IMR-90 (cell line): Measurements from ENCODE around the gene TBC1D16. TPM values are rescaled to one million over a fixed set of nuclear protein-coding genes. Genes with fewer than 3 reads are reported as not detected.

Experiments
- ATAC-seq: fragments of 200-7000 bp; cut with Tn5 transposase; 2 replicates; pipeline ENCODE4 v1.9.1; 2020; ENCODE audit warnings: low read depth, mild to moderate bottlenecking, moderate library complexity
- BruUV-seq: library from RNA; stranded (reverse); fragments of 400-500 nt; replicated peaks from 2 replicates; lab custom pipeline; 2021; lab: Mats Ljungman, UMichigan
- CTCF ChIA-PET: fragments of 300-600 bp; formaldehyde crosslinking; extraction: SDS; loops from one replicate; lab custom pipeline; 2021; ENCODE audit warnings: antibody characterized with exemption; lab: Yijun Ruan, JAX
- POLR2A ChIA-PET: fragments of 300-600 bp; sonication (Branson Sonifier 250); formaldehyde crosslinking; loops from one replicate; lab custom pipeline; 2022; ENCODE audit warnings: antibody characterized with exemption; ENCODE audit not compliant: unreplicated experiment; lab: Charles Lee
- DNase-seq: peaks from one replicate; pipeline ENCODE4 v3.0.0; 2013
- H2AFZ ChIP-seq: replicated peaks from 2 replicates; pipeline ENCODE3; 2013; ENCODE audit warnings: low read length, mild to moderate bottlenecking; ENCODE audit not compliant: poor library complexity
- H2AK5ac ChIP-seq: 2 replicates; pipeline ENCODE4 v1.6.1; 2013; ENCODE audit warnings: low read depth, low read length, inconsistent platforms
- H2AK9ac ChIP-seq: replicated peaks from 2 replicates; pipeline ENCODE3; 2013; ENCODE audit warnings: mild to moderate bottlenecking, low read depth, low read length, moderate library complexity; ENCODE audit not compliant: poor library complexity
- H2BK120ac ChIP-seq: 2 replicates; pipeline ENCODE4 v1.6.1; 2013; ENCODE audit warnings: low read depth, low read length, inconsistent platforms
- H2BK15ac ChIP-seq: 3 replicates; pipeline ENCODE4 v1.6.1; 2013; ENCODE audit warnings: low read depth, low read length, inconsistent platforms
- H2BK20ac ChIP-seq: 2 replicates; pipeline ENCODE4 v1.6.1; 2013; ENCODE audit warnings: low read depth, mild to moderate bottlenecking, inconsistent platforms, low read length, moderate library complexity
- H2BK5ac ChIP-seq: 2 replicates; pipeline ENCODE4 v1.6.1; 2013; ENCODE audit warnings: mild to moderate bottlenecking, low read depth, low read length, inconsistent platforms; ENCODE audit not compliant: poor library complexity, severe bottlenecking
- H3K14ac ChIP-seq: replicated peaks from 2 replicates; pipeline ENCODE4 v1.6.1; 2013; ENCODE audit warnings: low read depth, low read length, inconsistent platforms
- H3K18ac ChIP-seq: 2 replicates; pipeline ENCODE4 v1.6.1; 2013; ENCODE audit warnings: low read depth, low read length, control low read depth
- H3K23ac ChIP-seq: 2 replicates; pipeline ENCODE4 v1.6.1; 2013; ENCODE audit warnings: low read depth, low read length, inconsistent platforms
- H3K27ac ChIP-seq: 2 replicates; pipeline ENCODE4 v1.5.1; 2013; ENCODE audit warnings: mild to moderate bottlenecking, control low read depth, low read length; ENCODE audit not compliant: insufficient read depth
- H3K27me3 ChIP-seq: 2 replicates; pipeline ENCODE4 v1.6.1; 2013; ENCODE audit warnings: low read length; ENCODE audit not compliant: control insufficient read depth, insufficient read depth
- H3K36me3 ChIP-seq: 2 replicates; pipeline ENCODE4 v1.6.1; 2013; ENCODE audit warnings: low read length, mixed read lengths; ENCODE audit not compliant: control insufficient read depth, insufficient read depth
- H3K4ac ChIP-seq: 2 replicates; pipeline ENCODE4 v1.6.1; 2013; ENCODE audit warnings: low read depth, low read length, inconsistent platforms
- H3K4me1 ChIP-seq: 2 replicates; pipeline ENCODE4 v1.6.1; 2013; ENCODE audit warnings: low read length, mixed read lengths; ENCODE audit not compliant: control insufficient read depth, insufficient read depth
- H3K4me2 ChIP-seq: 2 replicates; pipeline ENCODE4 v1.6.1; 2013; ENCODE audit warnings: low read depth, mild to moderate bottlenecking, control low read depth, low read length, moderate library complexity
- H3K4me3 ChIP-seq: 2 replicates; pipeline ENCODE4 v1.5.1; 2013; ENCODE audit warnings: low read depth, mild to moderate bottlenecking, control low read depth, low read length, moderate library complexity; ENCODE audit not compliant: insufficient read depth
- H3K56ac ChIP-seq: 2 replicates; pipeline ENCODE4 v1.6.1; 2013; ENCODE audit warnings: low read length, inconsistent platforms; ENCODE audit not compliant: insufficient read depth; ENCODE audit errors: extremely low read depth
- H3K79me1 ChIP-seq, 2 experiments: 2 replicates each; pipeline ENCODE4 v1.6.1; 2013; ENCODE audit warnings: low read length in 2 of 2, inconsistent platforms in 1 of 2, low read depth in 1 of 2
- H3K9ac ChIP-seq: 2 replicates; pipeline ENCODE4 v1.6.1; 2013; ENCODE audit warnings: low read depth, low read length, control low read depth
- H3K9me1 ChIP-seq: 2 replicates; pipeline ENCODE4 v1.6.1; 2013; ENCODE audit warnings: low read length, inconsistent platforms; ENCODE audit not compliant: insufficient read depth
- H3K9me3 ChIP-seq: 2 replicates; pipeline ENCODE4 v1.6.1; 2013; ENCODE audit warnings: low read length; ENCODE audit not compliant: control insufficient read depth, insufficient read depth
- H4K20me1 ChIP-seq: 2 replicates; pipeline ENCODE4 v1.6.1; 2013; ENCODE audit warnings: low read length, inconsistent platforms; ENCODE audit not compliant: insufficient read depth
- H4K5ac ChIP-seq: 2 replicates; pipeline ENCODE4 v1.6.1; 2013; ENCODE audit warnings: mild to moderate bottlenecking, low read depth, low read length, control low read depth
- H4K8ac ChIP-seq, 2 experiments: 2 replicates each; pipeline ENCODE4 v1.6.1; 2013; ENCODE audit warnings: low read depth in 2 of 2, low read length in 2 of 2, control low read depth in 1 of 2, inconsistent platforms in 1 of 2
- H4K91ac ChIP-seq: 2 replicates; pipeline ENCODE4 v1.6.1; 2013; ENCODE audit warnings: low read depth, low read length, inconsistent platforms; ENCODE audit not compliant: insufficient read depth
- BHLHE40 ChIP-seq: fragments of 150-350 bp; IDR thresholded peaks from 2 replicates; pipeline ENCODE4 v1.6.1; 2016; ENCODE audit warnings: mild to moderate bottlenecking, low read depth, low read length
- CEBPB ChIP-seq: IDR thresholded peaks from 2 replicates; pipeline ENCODE4 v1.6.1; 2012; ENCODE audit warnings: low read depth, low read length, improper control_type of control experiment
- CHD1 ChIP-seq: IDR thresholded peaks from 2 replicates; pipeline ENCODE4 v1.6.1; 2012; ENCODE audit warnings: low read depth, low read length, improper control_type of control experiment
- MAZ ChIP-seq: IDR thresholded peaks from 2 replicates; pipeline ENCODE4 v1.6.1; 2012; ENCODE audit warnings: low read depth, mild to moderate bottlenecking, low read length, improper control_type of control experiment, moderate library complexity, borderline replicate concordance
- MXI1 ChIP-seq: IDR thresholded peaks from 2 replicates; pipeline ENCODE4 v1.6.1; 2012; ENCODE audit warnings: low read depth, mild to moderate bottlenecking, low read length, moderate library complexity, borderline replicate concordance
- NFE2L2 ChIP-seq: fragments of 150-350 bp; IDR thresholded peaks from 2 replicates; pipeline ENCODE4 v1.6.1; 2016; ENCODE audit warnings: low read depth, mild to moderate bottlenecking, low read length
- POLR2A ChIP-seq: IDR thresholded peaks from 2 replicates; pipeline ENCODE4 v1.6.1; 2012; ENCODE audit warnings: mild to moderate bottlenecking, low read depth, low read length
- RAD21 ChIP-seq: IDR thresholded peaks from 2 replicates; pipeline ENCODE4 v1.6.1; 2012; ENCODE audit warnings: low read length, improper control_type of control experiment
- RCOR1 ChIP-seq: IDR thresholded peaks from 2 replicates; pipeline ENCODE4 v1.6.1; 2012; ENCODE audit warnings: mild to moderate bottlenecking, low read length, improper control_type of control experiment; ENCODE audit not compliant: insufficient replicate concordance
- SMC3 ChIP-seq: fragments of 150-350 bp; IDR thresholded peaks from 2 replicates; pipeline ENCODE4 v1.6.1; 2016; ENCODE audit warnings: low read depth, mild to moderate bottlenecking, antibody characterized with exemption, low read length, moderate library complexity
- WGBS, 2 experiments: methylation state at CpG; one replicate each; pipeline versions ENCODE4 v1.1.5 to v1.1.7; 2013; ENCODE audit warnings: missing lambda C conversion rate in 2 of 2; ENCODE audit not compliant: insufficient read length in 1 of 2; ENCODE audit errors: extremely low coverage in 2 of 2; 5-methylcytosine and 5-hydroxymethylcytosine counted together
- dilution Hi-C: fragments of 300-500 bp; cut with HindIII; formaldehyde crosslinking; loops from one replicate; pipeline ENCODE4 v1.14.3; 2018; ENCODE audit warnings: low sequenced_read_pairs; ENCODE audit not compliant: unreplicated experiment
- in situ Hi-C: fragments of 300-500 bp; cut with MboI; formaldehyde crosslinking; loops from 3 replicates; pipeline ENCODE4 v1.14.3; 2019; ENCODE audit warnings: low sequenced_read_pairs, inconsistent platforms, mixed read lengths
- intact Hi-C: fragments of 100-400 bp; cut with micrococcal nuclease; formaldehyde crosslinking; loops from 2 replicates; pipeline ENCODE4 v1.10.0; 2022
- polyA plus RNA-seq, 3 experiments: library from polyadenylated mRNA; depleted of rRNA; stranded (reverse); fragments of >200 nt; gene quantifications; 2 replicates each; pipeline ENCODE4 v1.2.3, GENCODE V29; 2012; ENCODE audit warnings: low replicate concordance in 1 of 3
- total RNA-seq: library from RNA; depleted of rRNA; stranded (reverse); fragments of >200 nt; gene quantifications from 2 replicates; pipeline ENCODE4 v1.2.3, GENCODE V29; 2012
- TF ChIP-seq, protein P1 (sequence below): fragments of 150-350 bp; IDR thresholded peaks from 2 replicates; pipeline ENCODE4 v1.6.1; 2017; ENCODE audit warnings: mild to moderate bottlenecking, antibody characterized with exemption, low read length, low read depth
- TF ChIP-seq, protein P2 (sequence below): conservative IDR thresholded peaks from 2 replicates; pipeline ENCODE4 v1.5.1; 2012; ENCODE audit warnings: mild to moderate bottlenecking, low read depth, low read length, improper control_type of control experiment

Gene TBC1D16
- total and polyA plus RNA-seq, 2 of the 4 experiments (the other 2 are of a cell fraction), result 10.1 to 16.7 TPM

DNA sequence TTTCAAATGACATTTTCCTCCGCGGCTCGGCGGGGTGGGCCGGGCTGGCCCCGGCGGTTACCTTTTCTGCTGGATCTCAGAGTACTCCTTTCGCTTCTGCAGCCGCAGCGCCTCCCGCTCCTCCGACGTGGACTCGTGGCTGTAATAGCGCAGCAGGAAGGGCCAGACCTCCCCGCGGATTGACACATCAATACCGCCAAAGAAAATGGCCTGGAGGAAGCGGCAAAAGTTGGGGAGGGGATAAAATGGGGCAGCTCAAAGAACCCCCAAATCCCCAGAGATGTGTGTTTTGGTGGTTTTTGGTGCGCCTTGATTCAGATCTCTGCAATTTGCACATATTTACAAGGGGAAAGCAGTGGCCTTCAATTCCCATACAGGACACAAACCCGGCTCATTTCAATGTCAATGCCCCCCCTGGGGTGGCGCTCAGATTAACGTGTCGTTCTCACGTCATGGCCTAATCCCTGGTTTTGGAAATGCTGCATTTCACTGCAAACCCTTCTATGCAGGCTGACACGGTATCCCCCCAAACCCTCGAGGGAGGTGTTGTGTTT is 85.9 kb downstream of the TBC1D16 start:
- ATAC-seq, result no peak
- Histone ChIP-seq H2AFZ (no peak overlapping the region), H2AK5ac (no peak overlapping the region), H4K20me1 (peaks cover 20% of the 10 kb centered on the region), H2BK15ac (no peak overlapping the region), H3K4me2 (no peak overlapping the region), H3K23ac (no peak overlapping the region), H3K56ac (no peak overlapping the region), H3K36me3 (peaks cover 31% of the 10 kb centered on the region), H3K18ac (no peak overlapping the region), H4K8ac (no peak overlapping the region), H3K4ac (no peak overlapping the region), H4K5ac (no peak overlapping the region), H3K9ac (no peak overlapping the region), H2AK9ac (peak overlapping the region; percentile 15), H3K4me1 (peaks cover 9% of the 10 kb centered on the region), H2BK20ac (no peak overlapping the region), H3K14ac (no peak overlapping the region), H3K27me3 (no peaks in the 10 kb centered on the region), H4K91ac (no peak overlapping the region), H3K79me1 (peaks cover 9 to 17% of the 10 kb centered on the region in 2 experiments; a peak in 2 of 4 replicates), H2BK120ac (no peak overlapping the region), H3K27ac (no peak overlapping the region), H3K9me1 (peaks cover 7% of the 10 kb centered on the region; the same call in 1 of the 2 replicates), H3K4me3 (no peak overlapping the region), H2BK5ac (no peak overlapping the region), H3K9me3 (no peaks in the 10 kb centered on the region)
- DNase-seq, result no peak
- ChIA-PET CTCF (no interaction called here), POLR2A (no interaction called here)
- BruUV-seq, result no TSS peak
- 83% methylated on average over 6 of the region's 27 CpGs; no CpG with 5 or more reads in 1 of the 2 experiments for WGBS, 2 experiments
- dilution Hi-C loops, result no loop called here
- intact Hi-C loops, result no loop called here
- in situ Hi-C loops, result no loop called here
- TF ChIP-seq POLR2A (no peak), BHLHE40 (no peak), MXI1 (no peak), RAD21 (no peak), CHD1 (no peak), SMC3 (no peak), CEBPB (no peak), MAZ (no peak), NFE2L2 (no peak), RCOR1 (no peak)
- TF ChIP-seq, protein P1, sequence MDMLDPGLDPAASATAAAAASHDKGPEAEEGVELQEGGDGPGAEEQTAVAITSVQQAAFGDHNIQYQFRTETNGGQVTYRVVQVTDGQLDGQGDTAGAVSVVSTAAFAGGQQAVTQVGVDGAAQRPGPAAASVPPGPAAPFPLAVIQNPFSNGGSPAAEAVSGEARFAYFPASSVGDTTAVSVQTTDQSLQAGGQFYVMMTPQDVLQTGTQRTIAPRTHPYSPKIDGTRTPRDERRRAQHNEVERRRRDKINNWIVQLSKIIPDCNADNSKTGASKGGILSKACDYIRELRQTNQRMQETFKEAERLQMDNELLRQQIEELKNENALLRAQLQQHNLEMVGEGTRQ, result no peak
- TF ChIP-seq, protein P2, sequence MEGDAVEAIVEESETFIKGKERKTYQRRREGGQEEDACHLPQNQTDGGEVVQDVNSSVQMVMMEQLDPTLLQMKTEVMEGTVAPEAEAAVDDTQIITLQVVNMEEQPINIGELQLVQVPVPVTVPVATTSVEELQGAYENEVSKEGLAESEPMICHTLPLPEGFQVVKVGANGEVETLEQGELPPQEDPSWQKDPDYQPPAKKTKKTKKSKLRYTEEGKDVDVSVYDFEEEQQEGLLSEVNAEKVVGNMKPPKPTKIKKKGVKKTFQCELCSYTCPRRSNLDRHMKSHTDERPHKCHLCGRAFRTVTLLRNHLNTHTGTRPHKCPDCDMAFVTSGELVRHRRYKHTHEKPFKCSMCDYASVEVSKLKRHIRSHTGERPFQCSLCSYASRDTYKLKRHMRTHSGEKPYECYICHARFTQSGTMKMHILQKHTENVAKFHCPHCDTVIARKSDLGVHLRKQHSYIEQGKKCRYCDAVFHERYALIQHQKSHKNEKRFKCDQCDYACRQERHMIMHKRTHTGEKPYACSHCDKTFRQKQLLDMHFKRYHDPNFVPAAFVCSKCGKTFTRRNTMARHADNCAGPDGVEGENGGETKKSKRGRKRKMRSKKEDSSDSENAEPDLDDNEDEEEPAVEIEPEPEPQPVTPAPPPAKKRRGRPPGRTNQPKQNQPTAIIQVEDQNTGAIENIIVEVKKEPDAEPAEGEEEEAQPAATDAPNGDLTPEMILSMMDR, result no peak
